Thymus (tissue), 11 donors: ENCODE data around the gene ZDHHC6. TPM values are rescaled to one million over a fixed set of nuclear protein-coding genes. Genes with fewer than 3 reads are reported as not detected.

Source experiments
- DNase-seq, 9 donors: peaks; one replicate each; pipeline ENCODE4 v3.0.0-alpha.2; 2013; ENCODE audit warnings: low spot score in 9 of 9, low read depth in 6 of 9, missing footprints in 1 of 9
- H3K27ac ChIP-seq, 2 donors: one replicate each; pipeline ENCODE4 v1.5.1; 2013; ENCODE audit warnings: control low read depth in 1 of 2, low read depth in 1 of 2, low read length in 1 of 2, mild to moderate bottlenecking in 1 of 2, moderate library complexity in 1 of 2
- H3K27me3 ChIP-seq, 2 donors: one replicate each; pipeline ENCODE4 v1.5.1; 2013; ENCODE audit warnings: low read length in 1 of 2; ENCODE audit not compliant: control insufficient read depth in 2 of 2, insufficient read depth in 1 of 2
- H3K36me3 ChIP-seq, 2 donors: one replicate each; pipeline ENCODE4 v1.5.1; 2013; ENCODE audit warnings: low read length in 1 of 2, mild to moderate bottlenecking in 1 of 2, moderate library complexity in 1 of 2; ENCODE audit not compliant: control insufficient read depth in 2 of 2, insufficient read depth in 2 of 2
- H3K4me1 ChIP-seq, 2 donors: one replicate each; pipeline ENCODE4 v1.5.1; 2013; ENCODE audit warnings: low read length in 2 of 2; ENCODE audit not compliant: control insufficient read depth in 2 of 2, insufficient read depth in 2 of 2
- H3K4me3 ChIP-seq, 2 donors: one replicate each; pipeline ENCODE4 v1.5.1; 2013; ENCODE audit warnings: low read length in 2 of 2, control low read depth in 1 of 2, mild to moderate bottlenecking in 1 of 2
- H3K9me3 ChIP-seq, 2 donors: one replicate each; pipeline ENCODE4 v1.5.1; 2013; ENCODE audit warnings: low read length in 1 of 2, mild to moderate bottlenecking in 1 of 2; ENCODE audit not compliant: control insufficient read depth in 2 of 2, insufficient read depth in 1 of 2
- WGBS: extraction: QIAGEN DNeasy Blood & Tissue Kit; methylation state at CpG from one replicate; pipeline ENCODE4 v1.1.7; 2013; 5-methylcytosine and 5-hydroxymethylcytosine counted together
- polyA plus RNA-seq: library from polyadenylated mRNA; stranded (reverse); fragments of 200-250 nt; gene quantifications from one replicate; pipeline ENCODE4 v1.2.3, GENCODE V29; 2013
- total RNA-seq: library from RNA; stranded (reverse); fragments of 120-200 nt; gene quantifications from one replicate; pipeline ENCODE4 v1.2.4, GENCODE V29; 2013
- donor health status: healthy.

The ZDHHC6 gene
- total and polyA plus RNA-seq, 2 donors, result 28.0 to 64.5 TPM

- Histone ChIP-seq H3K9me3 (no peaks in the 10 kb centered on the region), H3K27me3 (no peaks in the 10 kb centered on the region), H3K27ac (no peak overlapping the region), H3K4me3 (no peak overlapping the region), H3K36me3 (peaks cover 15 to 51% of the 10 kb centered on the region in 2 donors), H3K4me1 (no peaks in the 10 kb centered on the region)
- DNase-seq, result no peak
- WGBS, result 96% methylated on average over 15 of the region's 15 CpGs
Measured at GRCh38 chr10:112429654-112430230, 17.0 kb downstream of the ZDHHC6 start.

GRCh38 chr10:112429147-112429546, 17.6 kb downstream of the ZDHHC6 start:
- no peak overlapping the region for H3K27ac ChIP-seq
- 79% methylated on average over 3 of the region's 3 CpGs for WGBS
- H3K36me3 ChIP-seq, result peaks cover 13 to 45% of the 10 kb centered on the region in 2 donors
- no peak for DNase-seq
- H3K4me3 ChIP-seq, result no peak overlapping the region
- H3K9me3 ChIP-seq, result no peaks in the 10 kb centered on the region
- H3K27me3 ChIP-seq, result no peaks in the 10 kb centered on the region
- H3K4me1 ChIP-seq, result no peaks in the 10 kb centered on the region

DNA sequence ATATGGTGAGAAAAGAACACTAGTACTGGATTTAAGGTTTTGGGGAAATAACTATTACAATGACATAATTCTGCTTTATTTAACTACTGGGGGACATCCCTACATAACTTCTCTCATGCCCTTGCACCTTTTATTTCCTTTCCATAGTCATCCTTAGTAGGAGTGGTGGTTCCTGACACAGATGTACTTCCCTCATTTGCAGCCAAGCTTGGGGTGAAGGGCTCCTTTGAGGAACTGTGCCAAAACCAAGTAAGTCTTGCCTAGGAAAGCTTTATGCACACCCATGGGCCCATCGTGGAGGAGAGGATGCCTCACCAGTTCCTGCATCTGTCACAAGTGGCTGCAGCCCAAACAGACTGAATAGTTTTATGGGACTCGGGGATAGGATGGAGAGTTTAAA, 20.6 kb downstream of the ZDHHC6 start:
- H3K4me3 ChIP-seq, result no peak overlapping the region
- H3K36me3 ChIP-seq, result peaks cover 20 to 34% of the 10 kb centered on the region in 2 donors
- H3K27ac ChIP-seq, result no peak overlapping the region
- H3K27me3 ChIP-seq, result no peaks in the 10 kb centered on the region
- WGBS, result 79% methylated on average over 2 of the region's 2 CpGs
- no peak for DNase-seq
- no peaks in the 10 kb centered on the region for H3K4me1 ChIP-seq
- no peaks in the 10 kb centered on the region for H3K9me3 ChIP-seq

GRCh38 chr10:112424651-112425050, 22.1 kb downstream of the ZDHHC6 start:
- no peaks in the 10 kb centered on the region for H3K4me1 ChIP-seq
- H3K36me3 ChIP-seq, result peaks cover 17 to 22% of the 10 kb centered on the region in 2 donors
- H3K9me3 ChIP-seq, result no peaks in the 10 kb centered on the region
- no peak overlapping the region for H3K4me3 ChIP-seq
- DNase-seq, result no peak
- no peak overlapping the region for H3K27ac ChIP-seq
- 95% methylated on average over 2 of the region's 2 CpGs for WGBS
- no peaks in the 10 kb centered on the region for H3K27me3 ChIP-seq

DNA sequence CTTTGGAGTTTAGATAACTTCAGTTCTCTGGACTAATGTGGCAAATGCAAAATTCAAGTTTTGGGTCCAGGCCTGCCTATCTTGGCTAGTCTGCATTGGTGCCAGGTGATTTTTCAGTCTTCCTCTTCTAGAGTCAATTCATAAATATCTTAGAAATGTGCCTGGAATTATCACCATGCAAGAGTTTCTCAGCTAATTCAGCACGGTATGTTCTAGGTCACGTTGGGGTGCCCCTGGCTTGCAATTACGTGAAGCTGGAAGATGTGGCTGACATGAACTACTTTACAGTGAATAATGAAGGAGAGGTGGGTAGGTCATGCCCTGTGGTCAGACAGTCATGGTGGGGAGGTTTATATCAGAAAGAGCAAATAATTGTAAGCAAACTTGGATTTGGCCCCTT, 25.0 kb downstream of the ZDHHC6 start:
- peaks cover 13 to 19% of the 10 kb centered on the region in 2 donors for H3K36me3 ChIP-seq
- no peak overlapping the region for H3K27ac ChIP-seq
- H3K27me3 ChIP-seq, result no peaks in the 10 kb centered on the region
- H3K4me3 ChIP-seq, result no peak overlapping the region
- WGBS, result 98% methylated on average over 3 of the region's 3 CpGs
- no peak for DNase-seq
- no peaks in the 10 kb centered on the region for H3K9me3 ChIP-seq
- H3K4me1 ChIP-seq, result no peaks in the 10 kb centered on the region

DNA sequence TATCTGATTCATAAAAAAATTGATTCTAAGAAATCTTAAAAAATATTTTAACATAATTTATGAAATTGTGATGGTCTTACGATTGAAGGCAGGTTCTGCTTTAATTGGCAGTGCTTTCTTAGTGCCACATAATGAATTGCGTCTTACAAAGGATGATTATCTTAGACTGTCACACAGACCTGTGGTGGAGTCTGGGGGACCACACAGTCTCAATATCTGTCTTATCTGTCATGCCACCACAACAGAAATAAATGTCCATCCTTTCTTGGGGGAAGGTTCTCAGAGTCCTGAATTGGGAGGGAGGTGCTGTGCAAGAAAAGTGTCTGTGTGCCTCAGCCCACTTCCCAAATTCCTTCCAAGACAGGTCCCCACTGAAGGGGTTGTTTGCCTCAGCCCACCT, 34.0 kb downstream of the ZDHHC6 start:
- Histone ChIP-seq H3K4me1 (no peaks in the 10 kb centered on the region), H3K27ac (no peak overlapping the region), H3K4me3 (no peak overlapping the region), H3K9me3 (no peaks in the 10 kb centered on the region), H3K27me3 (no peaks in the 10 kb centered on the region), H3K36me3 (peaks cover 5 to 13% of the 10 kb centered on the region in 2 donors)
- DNase-seq, result no peak
- 98% methylated on average over 2 of the region's 2 CpGs for WGBS

GRCh38 chr10:112409755-112410154, 37.0 kb downstream of the ZDHHC6 start:
- H3K27me3 ChIP-seq, result no peaks in the 10 kb centered on the region
- no peak overlapping the region for H3K27ac ChIP-seq
- H3K4me1 ChIP-seq, result no peaks in the 10 kb centered on the region
- DNase-seq, result no peak
- no peak overlapping the region for H3K4me3 ChIP-seq
- H3K36me3 ChIP-seq, result peaks cover 8% of the 10 kb centered on the region in 2 donors
- H3K9me3 ChIP-seq, result no peaks in the 10 kb centered on the region
- WGBS, result 83% methylated on average over 4 of the region's 4 CpGs

DNA sequence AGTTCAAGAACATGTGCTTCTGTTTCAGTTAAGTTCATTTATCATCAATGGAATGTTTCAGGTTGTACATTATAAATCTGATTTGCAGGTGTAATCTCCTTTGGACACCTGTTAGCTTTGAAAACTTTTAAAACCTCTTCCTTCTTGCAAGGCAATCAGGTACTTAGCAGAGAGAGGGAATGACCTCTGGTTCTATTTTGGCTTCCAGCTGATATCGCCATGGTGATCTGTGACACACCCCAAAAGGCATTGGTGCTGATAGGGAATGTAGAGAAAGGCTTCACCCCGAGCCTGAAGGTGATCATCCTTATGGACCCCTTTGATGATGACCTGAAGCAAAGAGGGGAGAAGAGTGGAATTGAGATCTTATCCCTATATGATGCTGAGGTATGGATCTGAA, 37.4 kb downstream of the ZDHHC6 start:
- no peaks in the 10 kb centered on the region for H3K27me3 ChIP-seq
- no peaks in the 10 kb centered on the region for H3K9me3 ChIP-seq
- peaks cover 8% of the 10 kb centered on the region in 2 donors for H3K36me3 ChIP-seq
- H3K4me1 ChIP-seq, result no peaks in the 10 kb centered on the region
- WGBS, result 96% methylated on average over 2 of the region's 2 CpGs
- H3K27ac ChIP-seq, result no peak overlapping the region
- no peak for DNase-seq
- H3K4me3 ChIP-seq, result no peak overlapping the region

DNA sequence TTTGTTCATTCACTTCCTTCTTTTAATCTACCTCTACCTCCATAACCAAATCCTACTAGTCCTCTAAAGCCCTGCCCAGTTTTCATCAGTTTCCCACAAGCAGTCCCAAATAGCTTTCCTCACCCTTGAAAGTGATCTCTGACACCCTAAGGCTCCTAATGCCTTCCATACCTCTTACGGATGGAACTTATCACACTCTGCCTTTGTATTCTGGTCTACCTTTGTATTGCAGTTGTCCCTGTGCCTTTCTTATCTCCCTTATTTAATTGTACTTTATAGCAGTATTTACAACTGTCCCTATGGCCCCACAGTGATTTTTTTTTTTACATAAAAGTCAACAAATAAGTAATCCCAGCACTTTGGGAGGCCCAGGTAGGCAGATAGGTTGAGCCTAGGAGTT, 39.0 kb downstream of the ZDHHC6 start:
- Histone ChIP-seq H3K4me1 (no peaks in the 10 kb centered on the region), H3K36me3 (peaks cover 8% of the 10 kb centered on the region in 2 donors), H3K4me3 (no peak overlapping the region), H3K27me3 (no peaks in the 10 kb centered on the region), H3K27ac (no peak overlapping the region), H3K9me3 (no peaks in the 10 kb centered on the region)
- WGBS, result 98% methylated on average over 1 of the region's 1 CpG
- DNase-seq, result no peak
